ENCODE data around the gene FAH. TPM values are rescaled to one million over a fixed set of nuclear protein-coding genes. Genes with fewer than 3 reads are reported as not detected.

The FAH gene
- total RNA-seq, 1 donor from 2014 or later, result 8.3 TPM

DNA sequence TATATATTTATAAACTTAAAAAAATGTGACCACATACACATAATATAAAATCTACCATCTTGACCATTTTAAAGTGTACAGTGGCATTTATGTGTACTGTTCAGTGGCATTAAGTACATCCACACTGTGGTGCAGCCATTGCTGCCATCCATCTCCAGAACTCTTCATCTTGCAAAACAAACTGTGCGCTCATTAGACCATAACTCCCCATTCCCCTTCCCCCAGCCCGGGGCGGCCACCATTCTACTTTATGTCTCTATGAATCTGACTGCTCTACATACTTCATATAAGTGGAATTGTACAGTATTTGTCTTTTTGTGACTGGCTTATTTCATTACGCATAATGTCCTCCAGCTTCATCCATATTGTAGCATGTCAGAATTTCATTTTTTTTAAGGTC, 51.4 kb downstream of the FAH start:
- no peak overlapping the region for H3K4me3 Mint-ChIP-seq

DNA sequence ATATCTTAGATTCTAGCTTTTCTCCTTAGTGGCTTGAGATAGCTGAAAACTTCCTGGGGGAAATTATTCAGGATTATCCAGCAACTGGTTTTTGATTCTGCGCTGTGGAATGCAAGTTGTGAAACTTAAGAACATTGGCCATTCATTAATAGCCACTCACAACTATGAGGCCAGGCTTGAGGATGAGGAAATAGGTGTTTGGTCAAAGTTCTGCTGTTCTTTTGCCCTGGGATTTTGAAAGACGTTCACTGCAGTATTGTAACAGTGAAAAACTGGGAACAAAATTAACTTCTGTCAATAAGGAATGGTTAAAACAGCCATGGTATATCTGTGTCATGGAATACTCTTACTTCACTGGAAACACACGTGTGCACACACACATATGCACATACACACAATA, 55.1 kb downstream of the FAH start:
- Mint-ChIP-seq H3K9me3 (no peaks in the 10 kb centered on the region), H3K4me1 (peaks cover 6% of the 10 kb centered on the region), H3K36me3 (no peaks in the 10 kb centered on the region), H3K27me3 (ENCODE audit: insufficient read depth, low read depth) (no peaks in the 10 kb centered on the region), H3K4me3 (no peak overlapping the region), H3K27ac (no peak overlapping the region)
- H4K20me1 ChIP-seq (ENCODE audit: low read depth), result no peaks in the 10 kb centered on the region
- no peaks in the 10 kb centered on the region for H3K36me3 ChIP-seq
- H2AFZ ChIP-seq (replicated peaks), result peak overlapping the region; percentile 55
- H3K27ac ChIP-seq, result no peak overlapping the region
- H3K4me2 ChIP-seq, result no peak overlapping the region
- no peaks in the 10 kb centered on the region for H3K9me3 ChIP-seq (ENCODE audit: low read depth)
- peaks cover 4% of the 10 kb centered on the region for H3K27me3 ChIP-seq
- H3F3A ChIP-seq (ENCODE audit: low read depth), result no peaks in the 10 kb centered on the region
- peaks cover 15% of the 10 kb centered on the region for H3K4me1 ChIP-seq
- H3K9ac ChIP-seq, result no peak overlapping the region
- no peak for DNase-seq (ENCODE audit: low spot score)
- no peaks in the 10 kb centered on the region for H3K79me2 ChIP-seq (ENCODE audit: low read depth)
- TF ChIP-seq, protein P1, sequence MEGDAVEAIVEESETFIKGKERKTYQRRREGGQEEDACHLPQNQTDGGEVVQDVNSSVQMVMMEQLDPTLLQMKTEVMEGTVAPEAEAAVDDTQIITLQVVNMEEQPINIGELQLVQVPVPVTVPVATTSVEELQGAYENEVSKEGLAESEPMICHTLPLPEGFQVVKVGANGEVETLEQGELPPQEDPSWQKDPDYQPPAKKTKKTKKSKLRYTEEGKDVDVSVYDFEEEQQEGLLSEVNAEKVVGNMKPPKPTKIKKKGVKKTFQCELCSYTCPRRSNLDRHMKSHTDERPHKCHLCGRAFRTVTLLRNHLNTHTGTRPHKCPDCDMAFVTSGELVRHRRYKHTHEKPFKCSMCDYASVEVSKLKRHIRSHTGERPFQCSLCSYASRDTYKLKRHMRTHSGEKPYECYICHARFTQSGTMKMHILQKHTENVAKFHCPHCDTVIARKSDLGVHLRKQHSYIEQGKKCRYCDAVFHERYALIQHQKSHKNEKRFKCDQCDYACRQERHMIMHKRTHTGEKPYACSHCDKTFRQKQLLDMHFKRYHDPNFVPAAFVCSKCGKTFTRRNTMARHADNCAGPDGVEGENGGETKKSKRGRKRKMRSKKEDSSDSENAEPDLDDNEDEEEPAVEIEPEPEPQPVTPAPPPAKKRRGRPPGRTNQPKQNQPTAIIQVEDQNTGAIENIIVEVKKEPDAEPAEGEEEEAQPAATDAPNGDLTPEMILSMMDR (IDR thresholded peaks at IDR 0.05), result no peak
- TF ChIP-seq EZH2 (IDR thresholded peaks at IDR 0.05) (no peak), EZH2phosphoT487 (IDR thresholded peaks at IDR 0.05) (no peak)
- no peak overlapping the region for H3K4me3 ChIP-seq

More for the DNA sequence above, 51.4 kb downstream of the FAH start:
- Mint-ChIP-seq H3K9me3 (no peaks in the 10 kb centered on the region), H3K36me3 (no peaks in the 10 kb centered on the region), H3K27ac (no peak overlapping the region), H3K27me3 (ENCODE audit: insufficient read depth, low read depth) (peaks cover 5% of the 10 kb centered on the region), H3K4me1 (peaks cover 6% of the 10 kb centered on the region)
- H3K27ac ChIP-seq, result no peak overlapping the region
- H3K27me3 ChIP-seq, result peaks cover 4% of the 10 kb centered on the region
- H3F3A ChIP-seq (ENCODE audit: low read depth), result no peaks in the 10 kb centered on the region
- no peaks in the 10 kb centered on the region for H3K36me3 ChIP-seq
- H3K79me2 ChIP-seq (ENCODE audit: low read depth), result no peaks in the 10 kb centered on the region
- peaks cover 14% of the 10 kb centered on the region for H3K4me1 ChIP-seq
- H3K9me3 ChIP-seq (ENCODE audit: low read depth), result no peaks in the 10 kb centered on the region
- no peak for DNase-seq (ENCODE audit: low spot score)
- no peak overlapping the region for H3K4me3 ChIP-seq
- TF ChIP-seq, protein P1 (IDR thresholded peaks at IDR 0.05), result no peak
- TF ChIP-seq EZH2 (IDR thresholded peaks at IDR 0.05), result no peak
- H2AFZ ChIP-seq (replicated peaks), result no peak overlapping the region
- no peak overlapping the region for H3K9ac ChIP-seq
- H3K4me2 ChIP-seq, result no peak overlapping the region
- no peaks in the 10 kb centered on the region for H4K20me1 ChIP-seq (ENCODE audit: low read depth)

DNA sequence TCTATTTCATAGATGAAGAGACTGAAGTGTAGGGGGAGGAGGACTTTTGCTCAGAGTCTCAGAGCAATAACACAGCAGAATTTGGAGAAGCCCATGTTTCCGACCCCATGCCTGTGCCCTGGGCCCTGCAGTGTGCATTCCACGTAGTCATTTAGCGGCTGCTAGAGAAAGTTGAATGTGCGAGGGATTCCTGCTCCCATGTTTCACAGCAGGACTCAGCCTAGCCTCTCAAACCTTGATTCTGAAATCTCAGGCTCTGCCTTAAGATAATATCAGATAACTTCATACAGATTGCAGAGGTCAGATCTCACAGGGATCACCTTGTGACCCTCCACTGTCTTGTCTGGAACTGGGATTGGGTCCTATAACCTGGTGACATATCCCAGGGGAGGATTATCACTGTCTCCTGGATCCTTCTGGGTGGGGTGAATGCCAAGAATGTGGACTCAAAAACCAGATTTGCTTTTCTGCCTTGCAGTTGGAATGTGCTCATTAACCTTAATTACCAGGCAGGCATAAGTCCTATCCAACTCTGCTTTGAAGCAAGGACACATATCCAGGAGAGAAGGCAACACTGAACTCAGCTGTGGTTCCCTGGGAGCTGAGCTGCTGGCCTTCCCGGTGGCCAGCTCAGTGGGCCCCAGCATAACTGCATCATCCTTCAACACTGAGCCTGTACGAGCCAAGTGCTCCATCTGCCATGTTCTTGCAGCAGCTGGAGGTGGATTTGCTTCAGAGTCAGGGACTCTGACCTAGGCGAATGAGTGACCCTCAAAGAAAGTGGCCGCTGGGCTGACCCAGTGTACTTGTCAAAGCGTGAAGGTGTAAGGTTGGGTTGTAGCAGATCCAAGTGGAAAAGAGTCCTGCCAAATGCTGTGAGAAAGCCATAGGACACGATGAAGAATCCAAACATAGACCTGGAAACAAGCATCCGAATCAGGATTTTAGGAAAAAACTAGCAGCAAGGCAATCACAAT, 56.2 kb downstream of the FAH start:
- no peak overlapping the region for H3K27ac ChIP-seq
- H2AFZ ChIP-seq (replicated peaks), result no peak overlapping the region
- H3K4me1 Mint-ChIP-seq, result peaks cover 4% of the 10 kb centered on the region
- DNase-seq (ENCODE audit: low spot score), result peak; percentile 13
- no peak overlapping the region for H3K4me3 Mint-ChIP-seq
- H3K4me3 ChIP-seq, result no peak overlapping the region
- no peak overlapping the region for H3K9ac ChIP-seq
- H3F3A ChIP-seq (ENCODE audit: low read depth), result no peaks in the 10 kb centered on the region
- H3K36me3 Mint-ChIP-seq, result no peaks in the 10 kb centered on the region
- H3K36me3 ChIP-seq, result no peaks in the 10 kb centered on the region
- peaks cover 4% of the 10 kb centered on the region for H3K27me3 ChIP-seq
- TF ChIP-seq EZH2 (IDR thresholded peaks at IDR 0.05), result no peak
- TF ChIP-seq EZH2phosphoT487 (IDR thresholded peaks at IDR 0.05), result no peak
- TF ChIP-seq, protein P1 (IDR thresholded peaks at IDR 0.05), result no peak
- no peak overlapping the region for H3K4me2 ChIP-seq
- peaks cover 4% of the 10 kb centered on the region for H3K9me3 ChIP-seq (ENCODE audit: low read depth)
- H4K20me1 ChIP-seq (ENCODE audit: low read depth), result no peaks in the 10 kb centered on the region
- no peaks in the 10 kb centered on the region for H3K27me3 Mint-ChIP-seq (ENCODE audit: insufficient read depth, low read depth)
- no peaks in the 10 kb centered on the region for H3K79me2 ChIP-seq (ENCODE audit: low read depth)
- H3K4me1 ChIP-seq, result peaks cover 15% of the 10 kb centered on the region
- H3K9me3 Mint-ChIP-seq, result peaks cover 2% of the 10 kb centered on the region
- H3K27ac Mint-ChIP-seq, result no peak overlapping the region
